KMS-11 (cell line): ENCODE measurements around the gene PTGR1.

ENCODE experiments used
- H2AFZ ChIP-seq: fragments of 200-600 bp; sonication (generic); 2 replicates; pipeline ENCODE4 v1.6.1; 2016; ENCODE audit warnings: antibody characterized with exemption, mixed run types, low read depth
- H3K27ac ChIP-seq: fragments of 200-600 bp; sonication (generic); 2 replicates; pipeline ENCODE4 v1.6.1; 2016; ENCODE audit warnings: mild to moderate bottlenecking, mixed run types
- H3K27me3 ChIP-seq: fragments of 200-600 bp; sonication (generic); 2 replicates; pipeline ENCODE4 v1.6.1; 2017; ENCODE audit warnings: mild to moderate bottlenecking, low read depth, mixed run types, moderate library complexity; ENCODE audit not compliant: insufficient read depth
- H3K36me3 ChIP-seq: fragments of 200-600 bp; sonication (generic); 2 replicates; pipeline ENCODE4 v1.6.1; 2017; ENCODE audit warnings: mild to moderate bottlenecking, mixed run types; ENCODE audit not compliant: insufficient read depth
- H3K4me1 ChIP-seq: fragments of 200-600 bp; sonication (generic); 2 replicates; pipeline ENCODE4 v1.6.1; 2016; ENCODE audit warnings: mild to moderate bottlenecking, low read depth, mixed run types; ENCODE audit not compliant: poor library complexity, severe bottlenecking
- H3K4me2 ChIP-seq: fragments of 200-600 bp; sonication (generic); 2 replicates; pipeline ENCODE4 v1.7.0; 2016; ENCODE audit warnings: mild to moderate bottlenecking, mixed run types
- H3K4me3 ChIP-seq: fragments of 200-600 bp; sonication (generic); IDR thresholded peaks from 2 replicates; pipeline ENCODE4 v1.6.1; 2017; ENCODE audit warnings: low read depth, low read length, mixed read lengths; ENCODE audit not compliant: insufficient read depth
- H3K79me2 ChIP-seq: fragments of 200-600 bp; sonication (generic); 2 replicates; pipeline ENCODE4 v1.6.1; 2016; ENCODE audit warnings: low read depth, mixed run types; ENCODE audit not compliant: insufficient read depth
- H3K9ac ChIP-seq: fragments of 200-600 bp; sonication (generic); 2 replicates; pipeline ENCODE4 v1.6.1; 2016; ENCODE audit warnings: mild to moderate bottlenecking, mixed run types
- H4K20me1 ChIP-seq: fragments of 200-600 bp; sonication (generic); 2 replicates; pipeline ENCODE4 v1.6.1; 2016; ENCODE audit warnings: mild to moderate bottlenecking, mixed run types; ENCODE audit not compliant: insufficient read depth
- TF ChIP-seq, protein P1 (sequence below): fragments of 200-600 bp; sonication (generic); conservative IDR thresholded peaks from 2 replicates; pipeline ENCODE4 v1.6.1; 2017; ENCODE audit warnings: low read depth, mild to moderate bottlenecking, antibody characterized with exemption, low read length, moderate library complexity, mixed read lengths

The PTGR1 gene

DNA sequence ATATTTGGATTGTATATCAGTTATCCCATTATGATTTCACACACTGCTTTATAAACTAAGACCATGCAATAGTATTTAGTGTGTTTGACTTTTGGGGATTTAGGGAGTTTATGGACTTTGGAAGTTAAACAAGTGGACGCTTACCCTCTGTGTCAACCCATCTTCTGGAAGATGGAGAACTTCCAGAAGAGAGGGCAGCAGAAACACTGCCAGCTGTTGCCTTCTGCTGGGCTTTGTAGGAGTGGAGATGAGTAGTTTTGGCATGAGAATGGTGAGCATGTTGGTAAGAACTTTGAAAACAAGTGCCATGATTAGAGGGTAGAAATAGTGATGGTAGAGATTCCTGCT is 33.9 kb upstream of the PTGR1 start:
- H3K9ac ChIP-seq, result no peak overlapping the region
- peak overlapping the region; percentile 74; the same call in 1 of the 2 replicates for H3K4me2 ChIP-seq
- TF ChIP-seq, protein P1, sequence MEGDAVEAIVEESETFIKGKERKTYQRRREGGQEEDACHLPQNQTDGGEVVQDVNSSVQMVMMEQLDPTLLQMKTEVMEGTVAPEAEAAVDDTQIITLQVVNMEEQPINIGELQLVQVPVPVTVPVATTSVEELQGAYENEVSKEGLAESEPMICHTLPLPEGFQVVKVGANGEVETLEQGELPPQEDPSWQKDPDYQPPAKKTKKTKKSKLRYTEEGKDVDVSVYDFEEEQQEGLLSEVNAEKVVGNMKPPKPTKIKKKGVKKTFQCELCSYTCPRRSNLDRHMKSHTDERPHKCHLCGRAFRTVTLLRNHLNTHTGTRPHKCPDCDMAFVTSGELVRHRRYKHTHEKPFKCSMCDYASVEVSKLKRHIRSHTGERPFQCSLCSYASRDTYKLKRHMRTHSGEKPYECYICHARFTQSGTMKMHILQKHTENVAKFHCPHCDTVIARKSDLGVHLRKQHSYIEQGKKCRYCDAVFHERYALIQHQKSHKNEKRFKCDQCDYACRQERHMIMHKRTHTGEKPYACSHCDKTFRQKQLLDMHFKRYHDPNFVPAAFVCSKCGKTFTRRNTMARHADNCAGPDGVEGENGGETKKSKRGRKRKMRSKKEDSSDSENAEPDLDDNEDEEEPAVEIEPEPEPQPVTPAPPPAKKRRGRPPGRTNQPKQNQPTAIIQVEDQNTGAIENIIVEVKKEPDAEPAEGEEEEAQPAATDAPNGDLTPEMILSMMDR, result no peak
- H3K36me3 ChIP-seq, result no peaks in the 10 kb centered on the region
- H3K4me3 ChIP-seq, result no peak overlapping the region
- no peak overlapping the region for H3K27ac ChIP-seq
- peaks cover 4% of the 10 kb centered on the region; the same call in 1 of the 2 replicates for H4K20me1 ChIP-seq
- H2AFZ ChIP-seq, result no peak overlapping the region
- H3K4me1 ChIP-seq, result peaks cover 15% of the 10 kb centered on the region
- H3K79me2 ChIP-seq, result peaks cover 62% of the 10 kb centered on the region
- H3K27me3 ChIP-seq, result no peaks in the 10 kb centered on the region

DNA sequence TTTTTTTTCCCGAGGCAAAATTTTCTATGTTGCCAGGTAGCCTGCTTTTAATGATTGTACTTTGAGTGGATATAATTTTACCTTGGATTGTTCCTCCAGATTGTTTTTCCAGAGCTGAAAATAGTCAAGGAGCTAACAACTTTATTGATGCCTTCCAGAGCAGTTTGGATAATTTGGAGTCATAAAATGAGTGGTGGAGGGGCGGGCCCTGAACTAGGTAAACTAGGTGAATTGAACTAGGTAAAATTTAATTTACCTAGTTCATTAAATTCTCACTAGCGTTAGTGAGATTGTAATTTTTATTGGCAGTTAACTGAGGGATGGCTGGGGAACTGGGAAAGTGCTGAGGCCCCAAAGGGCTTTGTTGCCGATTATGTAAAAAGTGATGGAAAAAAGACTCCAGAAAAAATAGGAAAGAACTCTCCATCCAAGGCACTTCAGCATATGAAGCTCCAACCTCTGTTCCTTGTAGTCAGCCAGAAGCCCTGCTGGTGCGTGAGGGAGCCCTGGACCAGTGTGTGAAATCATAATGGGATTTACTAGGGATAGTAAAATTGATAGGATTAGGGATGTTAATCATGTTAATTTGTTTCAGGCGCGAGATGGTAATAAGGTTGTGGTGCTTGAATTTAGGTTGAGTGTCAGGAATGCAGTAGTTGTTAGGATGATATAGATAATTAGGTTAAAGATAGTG is 33.4 kb upstream of the PTGR1 start:
- Histone ChIP-seq H3K4me2 (peak overlapping the region; percentile 74), H3K27ac (no peak overlapping the region), H3K4me1 (peaks cover 15% of the 10 kb centered on the region), H3K9ac (peak overlapping the region; percentile 85; the same call in 1 of the 2 replicates), H3K79me2 (peaks cover 58% of the 10 kb centered on the region), H4K20me1 (0 out of 2 replicates have a peak, but pooled peaks cover 1% of the 10 kb centered on the region), H3K4me3 (no peak overlapping the region), H2AFZ (no peak overlapping the region), H3K36me3 (no peaks in the 10 kb centered on the region), H3K27me3 (no peaks in the 10 kb centered on the region)
- TF ChIP-seq, protein P1, result no peak

DNA sequence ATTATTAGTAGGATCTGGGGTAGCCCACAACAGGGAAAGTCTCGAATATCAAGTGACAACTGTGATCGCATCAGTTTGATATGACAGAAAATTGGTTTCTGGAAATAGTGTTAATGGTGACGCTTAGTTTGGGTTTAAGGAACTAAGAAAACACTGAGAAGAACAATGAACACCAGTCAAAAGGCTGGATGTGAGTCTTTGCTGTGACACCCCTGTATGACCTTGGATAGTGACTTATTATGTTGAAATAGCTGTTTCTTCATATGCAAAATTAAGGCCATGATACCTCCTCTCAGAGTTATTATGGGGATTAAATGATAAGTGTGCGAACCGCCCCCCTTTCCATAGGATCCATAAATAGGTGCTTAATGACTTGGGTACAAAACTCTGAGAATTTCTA is 32.6 kb upstream of the PTGR1 start:
- no peaks in the 10 kb centered on the region for H4K20me1 ChIP-seq

DNA sequence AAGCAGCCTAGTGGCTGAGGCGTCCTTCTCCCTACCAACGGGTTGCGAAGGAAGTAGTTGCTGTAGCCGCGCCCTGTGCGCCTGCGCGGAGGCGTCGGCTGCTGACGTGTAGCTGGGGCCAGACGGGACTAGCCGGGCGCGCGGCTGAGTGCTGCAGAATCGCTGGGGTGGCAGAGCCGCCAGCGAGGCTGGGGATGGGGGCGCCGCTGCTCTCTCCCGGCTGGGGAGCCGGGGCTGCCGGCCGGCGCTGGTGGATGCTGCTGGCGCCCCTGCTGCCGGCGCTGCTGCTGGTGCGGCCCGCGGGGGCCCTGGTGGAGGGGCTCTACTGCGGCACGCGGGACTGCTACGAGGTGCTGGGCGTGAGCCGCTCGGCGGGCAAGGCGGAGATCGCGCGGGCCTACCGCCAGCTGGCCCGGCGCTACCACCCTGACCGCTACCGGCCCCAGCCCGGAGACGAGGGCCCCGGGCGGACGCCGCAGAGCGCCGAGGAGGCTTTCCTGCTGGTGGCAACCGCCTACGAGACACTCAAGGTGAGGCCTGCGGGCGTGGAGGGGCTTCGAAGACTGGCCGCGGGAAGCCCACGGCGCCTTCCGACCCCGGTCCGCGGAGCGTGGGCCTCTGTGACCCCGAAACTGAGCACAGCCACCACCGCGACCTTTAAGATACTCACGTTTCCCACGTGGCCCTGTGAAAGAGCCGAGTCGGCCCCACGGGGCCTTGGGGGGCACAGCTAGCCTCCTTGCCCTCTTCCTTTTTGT is 31.9 kb upstream of the PTGR1 start, which contains the start of gene DNAJC25:
Gene DNAJC25, plus strand, starts transcription at position 121 of the 758 bp plus-strand sequence. Its CDS starts 74 bp downstream, at position 195.
- Histone ChIP-seq H2AFZ (peak within 1 kb of the TSS; percentile 85), H3K4me1 (peaks cover 15% of the 10 kb centered on the region), H3K79me2 (peaks cover 47% of the 10 kb centered on the region), H3K9ac (peak within 1 kb of the TSS; percentile 85), H4K20me1 (no peaks in the 10 kb centered on the region), H3K4me2 (peak within 1 kb of the TSS; percentile 88), H3K27me3 (no peaks in the 10 kb centered on the region), H3K4me3 (no peak within 1 kb of the TSS), H3K36me3 (no peaks in the 10 kb centered on the region), H3K27ac (peak within 1 kb of the TSS; percentile 67)
- TF ChIP-seq, protein P1, result no peak

More for the DNA sequence above, 32.6 kb upstream of the PTGR1 start:
- peak overlapping the region; percentile 85 for H2AFZ ChIP-seq
- peaks cover 15% of the 10 kb centered on the region for H3K4me1 ChIP-seq
- no peaks in the 10 kb centered on the region for H3K36me3 ChIP-seq
- H3K4me2 ChIP-seq, result peak overlapping the region; percentile 74
- H3K9ac ChIP-seq, result peak overlapping the region; percentile 85
- no peaks in the 10 kb centered on the region for H3K27me3 ChIP-seq
- no peak overlapping the region for H3K4me3 ChIP-seq
- peaks cover 54% of the 10 kb centered on the region for H3K79me2 ChIP-seq
- peak overlapping the region; percentile 67 for H3K27ac ChIP-seq
- TF ChIP-seq, protein P1, result no peak
